GM12878 (cell line): ENCODE measurements around the gene NEK1. TPM values are rescaled to one million over a fixed set of nuclear protein-coding genes. Genes with fewer than 3 reads are reported as not detected.

Source experiments
- ATAC-seq: fragments of 200-7000 bp; cut with Tn5 transposase; 3 replicates; pipeline ENCODE4 v1.9.1; 2020; ENCODE audit warnings: mild to moderate bottlenecking, moderate library complexity
- BruUV-seq: library from RNA; stranded (reverse); fragments of 400-500 nt; replicated peaks from 2 replicates; lab custom pipeline; 2021; lab: Mats Ljungman, UMichigan
- CTCF ChIA-PET: fragments of 300-600 bp; sonication (Branson Sonifier 250); formaldehyde crosslinking; extraction: SDS; loops from one replicate; lab custom pipeline; 2021; ENCODE audit warnings: inconsistent platforms; lab: Yijun Ruan, JAX
- POLR2A ChIA-PET: fragments of 350-600 bp; formaldehyde crosslinking; extraction: SDS; loops from one replicate; lab custom pipeline; 2021; ENCODE audit warnings: inconsistent platforms; lab: Charles Lee
- RAD21 ChIA-PET: fragments of 300-600 bp; sonication (Branson Sonifier 250); formaldehyde crosslinking; loops from one replicate; lab custom pipeline; 2023; ENCODE audit warnings: antibody characterized with exemption; ENCODE audit not compliant: unreplicated experiment; lab: Charles Lee
- SMC1A ChIA-PET: fragments of 300-600 bp; sonication (Branson Sonifier 250); formaldehyde crosslinking; loops from one replicate; lab custom pipeline; 2023; ENCODE audit not compliant: unreplicated experiment, uncharacterized antibody; lab: Charles Lee
- DNase-seq: peaks from one replicate; pipeline ENCODE4 v3.0.0-alpha.2; 2011; ENCODE audit warnings: low read depth, low spot score
- FAIRE-seq: peaks from 3 replicates; lab custom pipeline; 2011; peaks lifted over from hg19 to GRCh38; lab: Jason Lieb, UNC
- H2AFZ ChIP-seq: 2 replicates; pipeline ENCODE4 v1.6.0; 2011; ENCODE audit warnings: low read depth, low read length, control low read depth; ENCODE audit not compliant: control insufficient read depth
- H3K27ac ChIP-seq: 2 replicates; pipeline ENCODE4 v1.5.1; 2011; ENCODE audit warnings: control low read depth; ENCODE audit not compliant: control insufficient read depth, insufficient read depth
- H3K27me3 ChIP-seq, 2 experiments: replicated peaks in 1 of 2; 2 replicates each; pipeline versions ENCODE4 v1.6.0 to v1.6.1; 2011; ENCODE audit warnings: low read length in 1 of 2; ENCODE audit not compliant: control insufficient read depth in 2 of 2, insufficient read depth in 2 of 2
- H3K36me3 ChIP-seq, 2 experiments: 2 replicates each; pipeline ENCODE4 v1.5.1; 2011; ENCODE audit warnings: low read length in 1 of 2; ENCODE audit not compliant: control insufficient read depth in 2 of 2, insufficient read depth in 2 of 2
- H3K4me1 ChIP-seq: 2 replicates; pipeline ENCODE4 v1.6.1; 2011; ENCODE audit warnings: mild to moderate bottlenecking, low read length, moderate library complexity, mixed read lengths; ENCODE audit not compliant: control insufficient read depth, insufficient read depth
- H3K4me2 ChIP-seq: 2 replicates; pipeline ENCODE4 v1.6.0; 2011; ENCODE audit warnings: control low read depth; ENCODE audit not compliant: control insufficient read depth, insufficient read depth
- H3K4me3 ChIP-seq: fragments of 200-600 bp; sonication (generic); 2 replicates; pipeline ENCODE4 v1.5.1; 2016
- H3K79me2 ChIP-seq: 2 replicates; pipeline ENCODE4 v1.6.0; 2011; ENCODE audit warnings: low read length; ENCODE audit not compliant: control insufficient read depth, insufficient read depth
- H3K9ac ChIP-seq: 2 replicates; pipeline ENCODE4 v1.8.0; 2011; ENCODE audit warnings: low read length, control low read depth, mixed read lengths; ENCODE audit not compliant: control insufficient read depth, insufficient read depth
- H3K9me3 ChIP-seq: replicated peaks from 3 replicates; pipeline ENCODE4 v1.5.1; 2011; ENCODE audit warnings: mild to moderate bottlenecking, low read length; ENCODE audit not compliant: control insufficient read depth, insufficient read depth
- H4K20me1 ChIP-seq: 2 replicates; pipeline ENCODE4 v1.6.0; 2011; ENCODE audit not compliant: control insufficient read depth, insufficient read depth
- ATF7 ChIP-seq: fragments of 450-650 bp; IDR thresholded peaks from 2 replicates; pipeline ENCODE4 v1.6.1; 2016; ENCODE audit warnings: low read depth, mild to moderate bottlenecking
- EGR1 ChIP-seq, 2 experiments: IDR thresholded peaks; 1 replicate in 1 of 2; 2 replicates in 1 of 2; pipeline ENCODE4 v1.6.1; 2011 to 2012; ENCODE audit warnings: low read depth in 2 of 2, low read length in 2 of 2, borderline replicate concordance in 1 of 2, mild to moderate bottlenecking in 1 of 2, moderate library complexity in 1 of 2
- ETV6 ChIP-seq, 2 experiments: fragments of 450-650 bp in 1 of 2; IDR thresholded peaks in 1 of 2; conservative IDR thresholded peaks in 1 of 2; 2 replicates each; pipeline ENCODE4 v1.6.1; 2014; ENCODE audit warnings: antibody characterized with exemption in 1 of 2, borderline replicate concordance in 1 of 2, low read depth in 1 of 2, mild to moderate bottlenecking in 1 of 2, moderate library complexity in 1 of 2
- FOS ChIP-seq: IDR thresholded peaks from 3 replicates; pipeline ENCODE4 v1.6.1; 2011; ENCODE audit warnings: borderline replicate concordance; ENCODE audit not compliant: insufficient read length; ENCODE audit errors: extremely low read depth
- MEF2B ChIP-seq: fragments of 450-650 bp; IDR thresholded peaks from 2 replicates; pipeline ENCODE4 v1.6.1; 2018; ENCODE audit warnings: mild to moderate bottlenecking, moderate library complexity; ENCODE audit not compliant: partially characterized antibody, poor library complexity, severe bottlenecking
- NFYA ChIP-seq: IDR thresholded peaks from 2 replicates; pipeline ENCODE4 v1.6.1; 2011; ENCODE audit warnings: low read depth, mild to moderate bottlenecking, low read length, improper control_type of control experiment, borderline replicate concordance
- RFX5 ChIP-seq: IDR thresholded peaks from 2 replicates; pipeline ENCODE4 v1.6.1; 2011; ENCODE audit warnings: low read depth, low read length, improper control_type of control experiment
- RUNX3 ChIP-seq: IDR thresholded peaks from 2 replicates; pipeline ENCODE4 v1.6.1; 2012; ENCODE audit warnings: low read length, inconsistent platforms
- ZNF217 ChIP-seq: fragments of 450-650 bp; IDR thresholded peaks from 2 replicates; pipeline ENCODE4 v1.6.1; 2017; ENCODE audit warnings: antibody characterized with exemption, mild to moderate bottlenecking
- WGBS: methylation state at CpG from one replicate; pipeline ENCODE4 v1.1.6; 2016; ENCODE audit warnings: low lambda C conversion rate; ENCODE audit not compliant: insufficient replicate concordance, insufficient coverage; ENCODE audit errors: missing lambda C conversion rate; 5-methylcytosine and 5-hydroxymethylcytosine counted together
- in situ Hi-C: fragments of 300-500 bp; cut with MboI; formaldehyde crosslinking; loops from 9 replicates; pipeline ENCODE4 v1.14.3; 2018; ENCODE audit warnings: mixed read lengths
- intact Hi-C: fragments of 100-400 bp; cut with micrococcal nuclease; formaldehyde crosslinking; loops from one replicate; pipeline ENCODE4 v1.14.2; 2022; ENCODE audit not compliant: unreplicated experiment
- polyA plus RNA-seq, 11 experiments: library from polyadenylated mRNA; depleted of rRNA in 4 of 11; unstranded in 6 of 11; stranded (reverse) in 5 of 11; fragments of >200 nt; fragmentation: Nextera tagmentation in 4 of 11; fragmentation: Illumina TruSeq in 1 of 11; extraction: Ambion mirVana in 4 of 11; extraction: Trizol in 1 of 11; gene quantifications; 1 replicate in 1 of 11; 2 replicates in 10 of 11; pipeline versions ENCODE4 v1.2.1 to v1.2.3, GENCODE V29; 2011 to 2016; ENCODE audit warnings: inconsistent platforms in 2 of 11, missing spikeins in 2 of 11, low read depth in 1 of 11
- total RNA-seq, 4 experiments: library from RNA; depleted of rRNA in 3 of 4; stranded (reverse); fragments of >200 nt in 3 of 4; fragmentation: Illumina TruSeq in 1 of 4; extraction: Trizol in 1 of 4; gene quantifications; 2 replicates each; pipeline versions ENCODE4 v1.2.1 to v1.2.3, GENCODE V29; 2013 to 2021
- TF ChIP-seq, protein P1 (sequence below): fragments of 450-650 bp; IDR thresholded peaks from 2 replicates; pipeline ENCODE4 v1.6.1; 2017; ENCODE audit warnings: borderline replicate concordance
- TF ChIP-seq, protein P2 (sequence below): IDR thresholded peaks from 2 replicates; pipeline ENCODE4 v1.6.1; 2012; ENCODE audit warnings: mild to moderate bottlenecking, low read depth, low read length

The NEK1 gene
- total and polyA plus RNA-seq, 10 of the 15 experiments (the other 5 are each of a cell fraction or from before 2014, with no cell fraction given) = 4.9 to 16.1 (median 7.5) TPM

DNA sequence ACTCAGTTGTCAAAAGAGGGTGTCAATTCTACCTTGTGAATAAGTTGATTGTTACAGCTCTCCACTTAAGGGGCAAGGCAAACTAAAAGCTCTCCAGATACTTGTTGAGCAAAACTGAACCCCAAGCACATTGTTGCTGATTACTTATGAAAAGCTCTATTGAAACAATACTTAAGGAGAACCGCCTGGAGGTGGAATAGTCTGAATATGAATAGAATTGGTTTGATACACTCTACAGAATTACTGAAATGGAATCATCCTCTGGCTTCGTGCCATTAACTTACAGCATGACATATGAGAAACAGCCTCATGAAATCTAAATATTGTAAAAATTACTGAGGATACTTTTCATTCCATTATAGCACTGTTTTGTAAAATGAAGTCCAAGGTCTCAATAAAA is 214.6 kb downstream of the NEK1 start:
- H4K20me1 ChIP-seq = no peaks in the 10 kb centered on the region
- DNase-seq = no peak
- ATAC-seq = no peak
- WGBS = 95% methylated on average over 2 of the region's 2 CpGs
- H3K4me2 ChIP-seq = no peak overlapping the region
- no peaks in the 10 kb centered on the region for H3K79me2 ChIP-seq
- H3K27ac ChIP-seq = no peak overlapping the region
- TF ChIP-seq RUNX3 (no peak), ATF7 (no peak), EGR1 (IDR thresholded peaks at IDR 0.05; ENCODE audit: borderline replicate concordance in 1 of 2, low read depth in 2 of 2, low read length in 2 of 2) (no peak), FOS (no peak), MEF2B (no peak)
- TF ChIP-seq, all 136 proteins: peak for 0
- Histone ChIP-seq H3K9ac (no peak overlapping the region), H3K36me3 (no peaks in the 10 kb centered on the region; a peak in 1 of 4 replicates), H3K27me3 (no peaks in the 10 kb centered on the region), H3K4me1 (peaks cover 13% of the 10 kb centered on the region), H3K4me3 (no peak overlapping the region), H2AFZ (no peak overlapping the region), H3K9me3 (peaks cover 1% of the 10 kb centered on the region; the same call in 2 of the 3 replicates)
- intact Hi-C loops = no loop called here
- in situ Hi-C loops = no loop called here
- CTCF ChIA-PET = interaction anchor here (0.8 to 1.9 kb wide), 6 partner anchors 9 to 388 kb away, joined by 3 to 10 read pairs (median 3); partner anchors contain the start of gene CBR4
- no TSS peak for BruUV-seq
- POLR2A ChIA-PET = interaction anchor here (1.4 to 1.7 kb wide), 2 partner anchors 13 to 40 kb away, joined by 3 to 4 read pairs; no protein-coding TSS in a partner anchor
- SMC1A ChIA-PET = interaction anchor here (1.0 to 8.6 kb wide), 15 partner anchors 9 to 387 kb away, joined by 3 to 76 read pairs (median 7); partner anchors contain the start of gene CBR4
- RAD21 ChIA-PET = interaction anchor here (0.7 to 2.5 kb wide), 9 partner anchors 11 to 81 kb away, joined by 3 to 22 read pairs (median 4); no protein-coding TSS in a partner anchor
- FAIRE-seq = peak; percentile 52

DNA sequence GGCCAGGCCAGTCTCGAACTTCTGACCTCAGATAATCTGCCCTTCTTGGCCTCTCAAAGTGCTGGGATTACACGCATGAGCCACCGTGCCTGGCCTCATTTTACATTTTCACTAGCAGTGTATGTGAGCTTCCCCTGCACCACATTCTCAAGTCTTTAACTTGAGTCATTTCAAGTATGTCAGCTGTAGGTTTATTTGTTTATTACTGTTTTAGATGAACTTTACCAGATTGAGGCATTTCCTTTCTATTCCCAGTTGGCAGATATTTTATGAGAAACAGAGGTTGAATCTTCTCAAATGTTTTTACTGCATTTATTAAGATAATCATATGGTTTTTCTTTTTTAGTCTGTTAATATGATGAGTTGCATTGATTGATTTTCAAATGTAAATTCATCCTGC is 227.0 kb downstream of the NEK1 start:
- Histone ChIP-seq H3K27me3 (no peaks in the 10 kb centered on the region), H3K27ac (no peak overlapping the region), H3K9me3 (no peaks in the 10 kb centered on the region; the same call in 1 of the 3 replicates), H3K4me2 (no peak overlapping the region), H3K79me2 (no peaks in the 10 kb centered on the region), H4K20me1 (no peaks in the 10 kb centered on the region), H3K4me3 (no peak overlapping the region), H2AFZ (no peak overlapping the region), H3K4me1 (no peaks in the 10 kb centered on the region), H3K9ac (no peak overlapping the region), H3K36me3 (no peaks in the 10 kb centered on the region)
- ChIA-PET SMC1A (interaction anchor here (1.1 to 2.6 kb wide), 3 partner anchors 17 to 32 kb away, joined by 3 to 5 read pairs (median 3); no protein-coding TSS in a partner anchor), CTCF (interaction anchor here (0.7 kb wide), 1 partner anchor 370 kb away, joined by 3 read pairs; no protein-coding TSS in a partner anchor), POLR2A (no interaction called here), RAD21 (interaction anchor here (0.7 kb wide), 1 partner anchor 8 kb away, joined by 3 read pairs; no protein-coding TSS in a partner anchor)
- BruUV-seq = no TSS peak
- in situ Hi-C loops = no loop called here
- intact Hi-C loops = no loop called here
- FAIRE-seq (no peak), ATAC-seq (no peak), DNase-seq (no peak)
- WGBS = 50% methylated on average over 3 of the region's 3 CpGs
- no peak for TF ChIP-seq RFX5
- no peak for TF ChIP-seq NFYA
- TF ChIP-seq ETV6 (conservative IDR thresholded peaks at IDR 0.05 in 1 of 2, IDR thresholded peaks at IDR 0.05 in 1 of 2; ENCODE audit: borderline replicate concordance in 1 of 2, low read depth in 1 of 2) = no peak
- TF ChIP-seq, protein P1, sequence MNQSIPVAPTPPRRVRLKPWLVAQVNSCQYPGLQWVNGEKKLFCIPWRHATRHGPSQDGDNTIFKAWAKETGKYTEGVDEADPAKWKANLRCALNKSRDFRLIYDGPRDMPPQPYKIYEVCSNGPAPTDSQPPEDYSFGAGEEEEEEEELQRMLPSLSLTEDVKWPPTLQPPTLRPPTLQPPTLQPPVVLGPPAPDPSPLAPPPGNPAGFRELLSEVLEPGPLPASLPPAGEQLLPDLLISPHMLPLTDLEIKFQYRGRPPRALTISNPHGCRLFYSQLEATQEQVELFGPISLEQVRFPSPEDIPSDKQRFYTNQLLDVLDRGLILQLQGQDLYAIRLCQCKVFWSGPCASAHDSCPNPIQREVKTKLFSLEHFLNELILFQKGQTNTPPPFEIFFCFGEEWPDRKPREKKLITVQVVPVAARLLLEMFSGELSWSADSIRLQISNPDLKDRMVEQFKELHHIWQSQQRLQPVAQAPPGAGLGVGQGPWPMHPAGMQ = no peak
- TF ChIP-seq, protein P2, sequence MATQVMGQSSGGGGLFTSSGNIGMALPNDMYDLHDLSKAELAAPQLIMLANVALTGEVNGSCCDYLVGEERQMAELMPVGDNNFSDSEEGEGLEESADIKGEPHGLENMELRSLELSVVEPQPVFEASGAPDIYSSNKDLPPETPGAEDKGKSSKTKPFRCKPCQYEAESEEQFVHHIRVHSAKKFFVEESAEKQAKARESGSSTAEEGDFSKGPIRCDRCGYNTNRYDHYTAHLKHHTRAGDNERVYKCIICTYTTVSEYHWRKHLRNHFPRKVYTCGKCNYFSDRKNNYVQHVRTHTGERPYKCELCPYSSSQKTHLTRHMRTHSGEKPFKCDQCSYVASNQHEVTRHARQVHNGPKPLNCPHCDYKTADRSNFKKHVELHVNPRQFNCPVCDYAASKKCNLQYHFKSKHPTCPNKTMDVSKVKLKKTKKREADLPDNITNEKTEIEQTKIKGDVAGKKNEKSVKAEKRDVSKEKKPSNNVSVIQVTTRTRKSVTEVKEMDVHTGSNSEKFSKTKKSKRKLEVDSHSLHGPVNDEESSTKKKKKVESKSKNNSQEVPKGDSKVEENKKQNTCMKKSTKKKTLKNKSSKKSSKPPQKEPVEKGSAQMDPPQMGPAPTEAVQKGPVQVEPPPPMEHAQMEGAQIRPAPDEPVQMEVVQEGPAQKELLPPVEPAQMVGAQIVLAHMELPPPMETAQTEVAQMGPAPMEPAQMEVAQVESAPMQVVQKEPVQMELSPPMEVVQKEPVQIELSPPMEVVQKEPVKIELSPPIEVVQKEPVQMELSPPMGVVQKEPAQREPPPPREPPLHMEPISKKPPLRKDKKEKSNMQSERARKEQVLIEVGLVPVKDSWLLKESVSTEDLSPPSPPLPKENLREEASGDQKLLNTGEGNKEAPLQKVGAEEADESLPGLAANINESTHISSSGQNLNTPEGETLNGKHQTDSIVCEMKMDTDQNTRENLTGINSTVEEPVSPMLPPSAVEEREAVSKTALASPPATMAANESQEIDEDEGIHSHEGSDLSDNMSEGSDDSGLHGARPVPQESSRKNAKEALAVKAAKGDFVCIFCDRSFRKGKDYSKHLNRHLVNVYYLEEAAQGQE = no peak
- no peak for TF ChIP-seq ZNF217
